SK-N-SH (cell line): Measurements from ENCODE around the gene HNRNPL. TPM values are rescaled to one million over a fixed set of nuclear protein-coding genes. Genes with fewer than 3 reads are reported as not detected.

ENCODE experiments used
- CTCF ChIA-PET: fragments of 300-600, 350-600 bp; formaldehyde crosslinking; extraction: SDS; loops from one replicate; lab custom pipeline; 2021; lab: Yijun Ruan, JAX
- POLR2A ChIA-PET: fragments of 350-600 bp; sonication (Branson Sonifier 250); formaldehyde crosslinking; extraction: SDS; loops from one replicate; lab custom pipeline; 2020; ENCODE audit warnings: antibody characterized with exemption, inconsistent platforms; lab: Yijun Ruan, JAX
- DNase-seq: peaks from one replicate; pipeline ENCODE4 v3.0.0; 2012
- H2AFZ ChIP-seq: fragments of 200-600 bp; sonication (generic); 2 replicates; pipeline ENCODE4 v1.8.1; 2016; ENCODE audit warnings: antibody characterized with exemption, mild to moderate bottlenecking, low read depth
- H3F3A ChIP-seq: fragments of 200-600 bp; sonication (generic); replicated peaks from 2 replicates; pipeline ENCODE3; 2016; ENCODE audit warnings: antibody characterized with exemption, mild to moderate bottlenecking; ENCODE audit not compliant: insufficient read depth
- H3K27ac ChIP-seq, 2 experiments: fragments of 200-500 bp in 1 of 2; fragments of 200-600 bp in 1 of 2; sonication (Bioruptor generic) in 1 of 2; sonication (generic), shearing (Covaris generic) in 1 of 2; 2 replicates each; pipeline versions ENCODE4 v1.5.1 to v1.6.1; 2014 to 2016; ENCODE audit warnings: low read depth in 2 of 2, inconsistent platforms in 1 of 2, low read length in 1 of 2, mild to moderate bottlenecking in 1 of 2, mixed read lengths in 1 of 2
- H3K27me3 ChIP-seq: fragments of 200-600 bp; sonication (generic), shearing (Covaris generic); 2 replicates; pipeline ENCODE4 v1.6.1; 2016; ENCODE audit warnings: mixed run types; ENCODE audit not compliant: insufficient read depth
- H3K36me3 ChIP-seq, 2 experiments: fragments of 200-500 bp in 1 of 2; fragments of 200-600 bp in 1 of 2; sonication (Bioruptor generic) in 1 of 2; sonication (generic) in 1 of 2; replicated peaks in 1 of 2; 2 replicates each; pipeline versions ENCODE3 to v1.5.1; 2014 to 2016; ENCODE audit warnings: low read length in 1 of 2, mild to moderate bottlenecking in 1 of 2; ENCODE audit not compliant: insufficient read depth in 2 of 2, control insufficient read depth in 1 of 2
- H3K4me1 ChIP-seq, 2 experiments: fragments of 200-500 bp in 1 of 2; fragments of 200-600 bp in 1 of 2; sonication (Bioruptor generic) in 1 of 2; sonication (generic), shearing (Covaris generic) in 1 of 2; 2 replicates each; pipeline versions ENCODE4 v1.5.1 to v1.6.1; 2014 to 2016; ENCODE audit warnings: low read depth in 1 of 2, low read length in 1 of 2, mixed run types in 1 of 2; ENCODE audit not compliant: insufficient read depth in 2 of 2, control insufficient read depth in 1 of 2
- H3K4me2 ChIP-seq: fragments of 200-600 bp; sonication (generic), shearing (Covaris generic); 2 replicates; pipeline ENCODE4 v1.6.1; 2017; ENCODE audit warnings: mixed run types
- H3K4me3 ChIP-seq, 2 experiments: fragments of 200-500 bp in 1 of 2; fragments of 200-600 bp in 1 of 2; sonication (Bioruptor generic) in 1 of 2; sonication (generic), shearing (Covaris generic) in 1 of 2; 2 replicates each; pipeline versions ENCODE4 v1.5.1 to v1.8.1; 2014 to 2016; ENCODE audit warnings: low read depth in 2 of 2, inconsistent platforms in 1 of 2, low read length in 1 of 2, mild to moderate bottlenecking in 1 of 2, mixed read lengths in 1 of 2, moderate library complexity in 1 of 2
- H3K79me2 ChIP-seq: fragments of 200-600 bp; sonication (generic); 2 replicates; pipeline ENCODE4 v1.8.1; 2017; ENCODE audit warnings: mild to moderate bottlenecking; ENCODE audit not compliant: insufficient read depth
- H3K9ac ChIP-seq: fragments of 200-600 bp; sonication (generic); 2 replicates; pipeline ENCODE4 v1.6.1; 2017; ENCODE audit warnings: mixed run types
- H3K9me2 ChIP-seq: fragments of 200-600 bp; sonication (generic); 2 replicates; pipeline ENCODE4 v1.6.1; 2017; ENCODE audit warnings: mixed run types
- H3K9me3 ChIP-seq: fragments of 200-600 bp; sonication (generic); 2 replicates; pipeline ENCODE4 v1.6.1; 2017; ENCODE audit warnings: mixed run types, mild to moderate bottlenecking, moderate library complexity
- H4K20me1 ChIP-seq: fragments of 200-600 bp; sonication (generic); 2 replicates; pipeline ENCODE4 v1.6.1; 2017; ENCODE audit warnings: mild to moderate bottlenecking, mixed run types; ENCODE audit not compliant: insufficient read depth
- CHD2 ChIP-seq: fragments of 150-350 bp; IDR thresholded peaks from 2 replicates; pipeline ENCODE4 v1.6.1; 2018; ENCODE audit warnings: low read length; ENCODE audit not compliant: partially characterized antibody
- EP300 ChIP-seq, 2 experiments: IDR thresholded peaks; 2 replicates each; pipeline versions ENCODE4 v1.4.0 to v1.6.1; 2012; ENCODE audit warnings: borderline replicate concordance in 1 of 2, low read depth in 1 of 2, low read length in 1 of 2
- MAX ChIP-seq: IDR thresholded peaks from 2 replicates; pipeline ENCODE4 v1.4.0; 2012; ENCODE audit warnings: low read depth
- MXI1 ChIP-seq: IDR thresholded peaks from 2 replicates; pipeline ENCODE4 v1.6.1; 2012; ENCODE audit warnings: mild to moderate bottlenecking, low read depth, low read length, improper control_type of control experiment
- NRF1 ChIP-seq: IDR thresholded peaks from 2 replicates; pipeline ENCODE4 v1.6.1; 2012; ENCODE audit warnings: low read depth, mild to moderate bottlenecking, low read length
- POLR2AphosphoS5 ChIP-seq: IDR thresholded peaks from 2 replicates; pipeline ENCODE4 v1.6.1; 2012; ENCODE audit warnings: low read depth, low read length
- SIN3A ChIP-seq: IDR thresholded peaks from 2 replicates; pipeline ENCODE4 v1.6.1; 2012; ENCODE audit warnings: low read depth, mild to moderate bottlenecking, low read length, moderate library complexity, borderline replicate concordance
- SMC3 ChIP-seq: IDR thresholded peaks from 2 replicates; pipeline ENCODE4 v1.6.1; 2012; ENCODE audit warnings: low read depth, low read length, improper control_type of control experiment
- TAF1 ChIP-seq: IDR thresholded peaks from 2 replicates; pipeline ENCODE4 v1.6.1; 2012; ENCODE audit warnings: low read depth, mild to moderate bottlenecking, low read length, moderate library complexity, borderline replicate concordance
- TEAD4 ChIP-seq: IDR thresholded peaks from 2 replicates; pipeline ENCODE4 v1.4.0; 2012; ENCODE audit warnings: mild to moderate bottlenecking, borderline replicate concordance; ENCODE audit not compliant: insufficient read depth
- USF1 ChIP-seq: IDR thresholded peaks from 2 replicates; pipeline ENCODE4 v1.4.0; 2012; ENCODE audit warnings: low read depth, borderline replicate concordance
- YY1 ChIP-seq: IDR thresholded peaks from 2 replicates; pipeline ENCODE4 v1.4.0; 2012; ENCODE audit warnings: low read depth, mild to moderate bottlenecking
- WGBS: methylation state at CpG from one replicate; pipeline ENCODE4 v1.1.6; 2017; ENCODE audit warnings: low lambda C conversion rate; 5-methylcytosine and 5-hydroxymethylcytosine counted together
- polyA plus RNA-seq, 3 experiments: library from polyadenylated mRNA; depleted of rRNA; stranded (reverse); fragments of >200 nt; gene quantifications; 2 replicates each; pipeline ENCODE4 v1.2.3, GENCODE V29; 2012
- TF ChIP-seq, protein P1 (sequence below): fragments of 150-350 bp; IDR thresholded peaks from 2 replicates; pipeline ENCODE4 v1.6.1; 2017; ENCODE audit warnings: antibody characterized with exemption, low read length, low read depth, borderline replicate concordance
- TF ChIP-seq, protein P2 (sequence below): IDR thresholded peaks from 2 replicates; pipeline ENCODE4 v1.6.1; 2012; ENCODE audit warnings: mild to moderate bottlenecking, low read depth, low read length, moderate library complexity

HNRNPL gene
- polyA plus RNA-seq, 1 of the 3 experiments (the other 2 are of a cell fraction): 280 TPM

DNA sequence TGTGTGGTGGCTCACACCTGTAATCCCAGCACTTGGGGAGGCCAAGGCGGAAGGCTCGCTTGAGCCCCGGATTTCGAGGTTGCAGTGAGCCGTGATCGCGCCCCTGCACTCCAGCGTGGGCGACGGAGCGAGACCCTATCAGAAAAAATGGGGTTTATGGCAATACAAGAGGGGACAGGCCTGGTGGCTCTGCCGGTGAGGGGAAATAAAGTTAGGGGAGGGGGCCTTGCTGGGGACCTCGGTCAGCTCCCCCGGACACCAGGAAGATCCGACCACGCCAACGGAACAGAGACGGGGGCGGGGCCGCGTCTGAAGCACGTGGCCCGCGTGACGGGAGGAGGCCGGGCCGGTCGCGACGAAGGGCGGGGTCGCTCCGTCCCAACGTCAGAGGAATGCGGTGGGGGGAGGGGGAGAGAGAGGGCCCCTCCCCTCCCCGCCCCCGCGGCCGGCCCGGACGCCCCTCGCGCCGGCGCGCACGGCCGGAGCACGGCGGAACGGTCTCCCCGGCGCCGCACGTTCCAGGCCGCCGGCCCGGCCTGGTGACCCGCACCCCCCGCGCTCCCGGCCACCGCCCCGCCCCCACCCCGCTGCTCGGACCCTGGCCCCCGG, 1.9 kb upstream of the HNRNPL start:
- ChIA-PET CTCF (interaction anchor here (1.1 to 3.3 kb wide), 5 partner anchors 18 to 449 kb away, joined by 3 to 15 read pairs (median 5); partner anchors contain the start of genes FAM98C, MRPS12 and SARS2), POLR2A (interaction anchor here (0.6 to 1.9 kb wide), 3 partner anchors 9 to 214 kb away, joined by 3 to 10 read pairs (median 3); no protein-coding TSS in a partner anchor)
- H3K9me2 ChIP-seq: no peaks in the 10 kb centered on the region

More for the DNA sequence above, 1.9 kb upstream of the HNRNPL start:
- Histone ChIP-seq H3K36me3 (peaks cover 11 to 17% of the 10 kb centered on the region in 2 experiments), H2AFZ (no peak overlapping the region), H3K4me2 (peak overlapping the region; percentile 98), H3K9me3 (no peaks in the 10 kb centered on the region), H4K20me1 (peaks cover 24% of the 10 kb centered on the region), H3K79me2 (peaks cover 31% of the 10 kb centered on the region), H3K27me3 (no peaks in the 10 kb centered on the region), H3K9ac (peak overlapping the region; percentile 97), H3K27ac (peak overlapping the region; percentile 95 to 97), H3K4me3 (peak overlapping the region; percentile 64 to 87), H3K4me1 (peaks cover 18 to 30% of the 10 kb centered on the region in 2 experiments; a peak in 1 of 4 replicates), H3F3A (peaks cover 20% of the 10 kb centered on the region)
- peak; percentile 95 for DNase-seq
- peak; percentile 49 for TF ChIP-seq NRF1
- TF ChIP-seq TAF1: no peak; the same call in 1 of the 2 replicates
- TF ChIP-seq TEAD4: peak; percentile 58; the same call in 1 of the 2 replicates
- peak; percentile 93 for TF ChIP-seq CHD2
- peak; percentile 98 for TF ChIP-seq MXI1
- peak; percentile 82 for TF ChIP-seq SIN3A
- TF ChIP-seq SMC3: no peak
- peak; percentile 98 for TF ChIP-seq MAX
- TF ChIP-seq YY1: no peak
- TF ChIP-seq EP300 (IDR thresholded peaks at IDR 0.05; ENCODE audit: borderline replicate concordance in 1 of 2, low read depth in 1 of 2, low read length in 1 of 2): peak in 1 of 2 experiments; percentile 33; a peak in 1 of 4 replicates
- TF ChIP-seq, protein P1, sequence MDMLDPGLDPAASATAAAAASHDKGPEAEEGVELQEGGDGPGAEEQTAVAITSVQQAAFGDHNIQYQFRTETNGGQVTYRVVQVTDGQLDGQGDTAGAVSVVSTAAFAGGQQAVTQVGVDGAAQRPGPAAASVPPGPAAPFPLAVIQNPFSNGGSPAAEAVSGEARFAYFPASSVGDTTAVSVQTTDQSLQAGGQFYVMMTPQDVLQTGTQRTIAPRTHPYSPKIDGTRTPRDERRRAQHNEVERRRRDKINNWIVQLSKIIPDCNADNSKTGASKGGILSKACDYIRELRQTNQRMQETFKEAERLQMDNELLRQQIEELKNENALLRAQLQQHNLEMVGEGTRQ: peak; percentile 69; the same call in 1 of the 2 replicates
- peak; percentile 90 for TF ChIP-seq USF1
- TF ChIP-seq POLR2AphosphoS5: peak; percentile 36
- TF ChIP-seq, protein P2, sequence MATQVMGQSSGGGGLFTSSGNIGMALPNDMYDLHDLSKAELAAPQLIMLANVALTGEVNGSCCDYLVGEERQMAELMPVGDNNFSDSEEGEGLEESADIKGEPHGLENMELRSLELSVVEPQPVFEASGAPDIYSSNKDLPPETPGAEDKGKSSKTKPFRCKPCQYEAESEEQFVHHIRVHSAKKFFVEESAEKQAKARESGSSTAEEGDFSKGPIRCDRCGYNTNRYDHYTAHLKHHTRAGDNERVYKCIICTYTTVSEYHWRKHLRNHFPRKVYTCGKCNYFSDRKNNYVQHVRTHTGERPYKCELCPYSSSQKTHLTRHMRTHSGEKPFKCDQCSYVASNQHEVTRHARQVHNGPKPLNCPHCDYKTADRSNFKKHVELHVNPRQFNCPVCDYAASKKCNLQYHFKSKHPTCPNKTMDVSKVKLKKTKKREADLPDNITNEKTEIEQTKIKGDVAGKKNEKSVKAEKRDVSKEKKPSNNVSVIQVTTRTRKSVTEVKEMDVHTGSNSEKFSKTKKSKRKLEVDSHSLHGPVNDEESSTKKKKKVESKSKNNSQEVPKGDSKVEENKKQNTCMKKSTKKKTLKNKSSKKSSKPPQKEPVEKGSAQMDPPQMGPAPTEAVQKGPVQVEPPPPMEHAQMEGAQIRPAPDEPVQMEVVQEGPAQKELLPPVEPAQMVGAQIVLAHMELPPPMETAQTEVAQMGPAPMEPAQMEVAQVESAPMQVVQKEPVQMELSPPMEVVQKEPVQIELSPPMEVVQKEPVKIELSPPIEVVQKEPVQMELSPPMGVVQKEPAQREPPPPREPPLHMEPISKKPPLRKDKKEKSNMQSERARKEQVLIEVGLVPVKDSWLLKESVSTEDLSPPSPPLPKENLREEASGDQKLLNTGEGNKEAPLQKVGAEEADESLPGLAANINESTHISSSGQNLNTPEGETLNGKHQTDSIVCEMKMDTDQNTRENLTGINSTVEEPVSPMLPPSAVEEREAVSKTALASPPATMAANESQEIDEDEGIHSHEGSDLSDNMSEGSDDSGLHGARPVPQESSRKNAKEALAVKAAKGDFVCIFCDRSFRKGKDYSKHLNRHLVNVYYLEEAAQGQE: peak; percentile 50; the same call in 1 of the 2 replicates
- WGBS: 7% methylated on average over 18 of the region's 67 CpGs
